ENCODE data around the gene PHOX2B.

PHOX2B gene

GRCh38 chr4:41748571-41749475 is at the start of gene PHOX2B:
Gene PHOX2B, minus strand, starts transcription at chr4:41748725. Its CDS starts 115 bp downstream, at chr4:41748610.
- DNase-seq, result no peak

GRCh38 chr4:41797260-41797659 is 48.7 kb upstream of the PHOX2B start:
- DNase-seq, result no peak

DNA sequence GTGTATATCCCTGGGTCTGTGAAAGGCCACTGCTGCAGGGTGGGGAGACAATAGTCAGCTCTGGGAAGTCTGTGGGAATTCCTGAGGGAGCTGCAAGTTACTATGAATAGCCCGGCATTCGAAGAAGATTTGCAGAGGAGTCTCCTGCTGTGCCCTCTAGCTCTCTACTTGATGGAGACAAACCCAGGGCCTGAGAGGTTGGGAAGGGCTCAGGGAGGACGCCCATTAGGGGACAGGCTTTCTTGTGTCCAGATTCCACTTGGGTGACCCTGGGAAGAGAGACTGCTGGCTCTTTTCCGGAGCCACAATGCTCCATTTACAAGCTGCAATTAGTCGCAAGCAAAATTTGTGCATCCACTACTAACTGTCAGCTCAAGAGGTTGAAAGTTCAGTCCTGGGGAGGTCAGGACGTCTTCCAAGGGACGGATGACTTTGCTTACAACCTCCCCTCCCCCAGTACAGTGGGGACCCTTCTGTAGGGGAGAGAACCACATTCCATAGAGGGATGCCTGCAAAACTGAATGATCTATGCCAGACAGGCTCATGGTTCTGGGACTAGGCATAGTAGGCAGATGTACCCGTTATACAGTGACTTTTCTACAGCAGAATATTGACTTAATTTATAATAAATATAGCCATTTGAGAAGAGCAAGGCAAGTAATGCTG is 48.2 kb upstream of the PHOX2B start:
- DNase-seq, result no peak

GRCh38 chr4:41795796-41796385 is 47.4 kb upstream of the PHOX2B start:
- DNase-seq, result no peak

DNA sequence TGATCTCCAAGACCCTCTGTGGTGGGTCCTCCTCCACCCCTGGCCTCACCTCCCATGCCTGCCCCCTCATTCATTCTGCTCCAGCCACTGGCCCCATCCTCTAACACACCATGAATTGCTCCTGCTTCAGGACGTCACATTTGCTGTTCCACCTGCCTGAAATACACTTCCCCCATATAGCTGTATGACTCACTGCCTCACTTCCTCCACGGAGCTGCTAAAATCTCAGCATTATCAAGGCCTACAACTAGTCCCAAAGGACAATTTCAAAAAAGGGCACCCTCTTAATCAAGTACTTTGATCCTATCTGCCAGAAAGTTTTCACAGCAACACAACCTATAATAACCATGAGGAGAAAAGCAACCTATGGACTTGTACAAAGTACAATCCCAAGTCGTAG is 43.6 kb upstream of the PHOX2B start:
- DNase-seq, result no peak

- peak in 1 of 2 experiments; percentile 2 for DNase-seq
Measured at GRCh38 chr4:41791557-41791956, 43.0 kb upstream of the PHOX2B start.

- DNase-seq, result no peak
Measured at GRCh38 chr4:41787931-41788330, 39.4 kb upstream of the PHOX2B start.

- no peak for DNase-seq
Measured at GRCh38 chr4:41785665-41786064, 37.1 kb upstream of the PHOX2B start.

DNA sequence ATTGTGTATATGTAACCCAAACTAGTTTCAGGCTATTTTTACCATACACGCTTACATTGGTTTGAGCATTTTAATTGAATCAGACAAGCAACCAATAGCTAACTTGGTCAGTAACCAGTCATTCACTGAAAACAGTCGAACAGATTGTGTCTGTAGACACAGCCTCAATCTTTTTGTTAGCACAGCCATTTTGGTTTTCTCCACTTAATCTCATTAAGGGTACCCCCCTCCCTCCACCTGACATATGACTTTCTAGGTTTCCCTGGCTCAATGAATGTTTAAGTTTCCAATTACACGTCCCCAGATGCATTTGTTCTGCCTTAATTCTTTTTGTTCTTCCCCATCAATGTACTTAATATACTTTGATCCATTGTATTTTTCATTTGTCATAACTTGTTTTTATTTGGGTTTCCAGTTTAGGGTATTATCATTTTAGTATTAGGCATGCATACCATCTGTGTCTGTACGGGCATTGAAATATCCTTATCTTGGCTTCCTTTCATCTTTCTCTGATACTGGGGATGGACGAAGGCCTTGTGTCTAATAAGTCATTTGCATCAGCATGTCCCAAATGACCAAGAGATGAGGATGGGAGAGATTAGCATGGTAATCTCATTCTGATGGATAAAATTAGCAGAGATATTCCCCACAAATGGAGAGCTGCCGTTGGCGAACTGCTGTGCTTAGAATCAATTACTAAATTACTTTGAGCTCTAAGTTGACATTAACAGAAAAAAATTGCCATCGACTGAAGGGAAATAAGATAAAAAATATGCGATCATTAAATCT is 35.9 kb upstream of the PHOX2B start:
- no peak for DNase-seq

GRCh38 chr4:41776466-41776865 is 27.9 kb upstream of the PHOX2B start:
- no peak for DNase-seq

GRCh38 chr4:41763729-41764128 is 15.2 kb upstream of the PHOX2B start:
- no peak for DNase-seq

GRCh38 chr4:41758884-41759283 is 10.4 kb upstream of the PHOX2B start:
- DNase-seq, result no peak

DNA sequence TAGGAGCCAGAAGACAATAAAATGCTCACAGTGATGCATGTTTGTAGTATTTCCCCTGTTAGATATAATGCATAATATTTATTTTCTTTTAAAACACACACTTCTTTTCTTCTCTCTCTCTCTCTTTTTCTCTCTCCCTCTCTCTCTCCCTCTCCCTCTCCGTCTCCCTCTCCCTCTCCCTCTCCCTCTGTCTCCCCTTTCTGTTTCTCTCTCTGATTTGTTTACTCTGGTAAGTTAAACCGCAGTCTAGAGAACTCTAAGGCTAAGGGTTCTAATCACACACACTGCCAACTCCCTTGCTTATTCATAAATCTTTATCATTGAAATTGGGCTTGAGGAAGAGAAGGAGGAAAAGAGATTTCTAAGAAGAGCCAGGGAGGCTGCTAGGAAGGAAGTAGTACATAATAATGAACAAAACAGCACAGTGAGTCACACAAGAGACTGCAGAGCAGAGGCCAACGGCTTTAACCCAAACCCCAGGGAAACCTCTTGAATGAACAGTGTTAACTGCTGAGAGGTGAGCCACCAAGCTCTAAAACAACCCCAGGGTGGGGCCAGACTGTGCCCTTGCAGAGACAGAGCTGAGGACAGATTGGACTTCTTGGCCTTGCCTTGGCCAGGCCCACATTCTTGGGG is 9.1 kb upstream of the PHOX2B start:
- DNase-seq, result peak; percentile 31

DNA sequence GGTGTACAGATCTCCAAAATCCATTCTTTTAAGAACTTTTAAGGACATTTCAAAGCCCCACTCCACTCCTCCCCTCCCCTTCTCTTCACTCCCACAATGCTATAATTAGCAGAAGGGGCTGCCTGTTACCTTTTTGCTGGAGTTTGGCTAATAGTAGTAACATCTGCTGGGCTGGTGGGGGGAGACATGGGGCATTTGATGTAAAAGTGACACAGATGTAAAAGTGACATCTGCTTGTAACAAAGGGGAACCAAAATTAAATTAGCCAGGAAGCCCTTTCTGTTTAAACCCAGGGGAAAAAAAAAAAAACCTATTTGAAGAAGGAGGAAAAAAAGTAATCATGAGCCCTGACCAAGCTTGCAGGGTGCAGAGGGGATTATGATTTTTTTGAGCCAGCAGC is 5.4 kb upstream of the PHOX2B start:
- DNase-seq, result no peak

DNA sequence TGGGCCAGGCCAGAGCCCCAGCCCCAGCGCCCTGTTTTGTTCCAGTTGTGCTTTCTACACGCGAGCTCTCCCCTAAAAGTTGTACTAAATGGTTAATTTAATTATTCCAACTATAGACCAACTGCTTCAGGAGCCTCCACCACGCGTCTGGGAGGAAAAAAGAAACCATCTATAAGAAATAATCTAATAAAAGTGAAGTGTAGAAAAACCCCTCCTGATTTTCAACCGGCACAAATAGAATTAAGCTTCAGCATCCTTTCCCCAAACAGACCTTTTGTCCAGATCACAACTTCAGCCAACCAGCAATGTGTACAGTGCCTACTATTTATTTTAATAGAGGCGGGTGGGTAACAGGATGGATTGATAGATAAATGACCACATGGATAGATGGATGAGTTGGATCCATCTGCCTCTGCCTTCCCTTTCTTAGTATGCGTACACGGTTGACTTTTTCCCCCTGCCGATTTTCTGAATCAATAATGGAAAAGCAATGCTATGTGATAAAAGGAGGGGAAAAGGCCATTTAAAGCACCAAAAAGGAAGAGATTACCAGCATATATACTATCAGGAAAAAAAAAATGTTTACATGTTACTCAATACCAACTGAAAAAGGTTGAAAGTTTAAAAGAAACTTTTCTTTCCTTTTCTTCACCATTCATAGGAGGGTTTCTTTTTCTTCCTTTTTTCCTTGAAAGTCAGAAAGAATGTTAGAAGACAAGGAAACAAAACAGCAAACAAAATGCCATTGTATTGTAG is 3.7 kb upstream of the PHOX2B start:
- DNase-seq, result no peak

DNA sequence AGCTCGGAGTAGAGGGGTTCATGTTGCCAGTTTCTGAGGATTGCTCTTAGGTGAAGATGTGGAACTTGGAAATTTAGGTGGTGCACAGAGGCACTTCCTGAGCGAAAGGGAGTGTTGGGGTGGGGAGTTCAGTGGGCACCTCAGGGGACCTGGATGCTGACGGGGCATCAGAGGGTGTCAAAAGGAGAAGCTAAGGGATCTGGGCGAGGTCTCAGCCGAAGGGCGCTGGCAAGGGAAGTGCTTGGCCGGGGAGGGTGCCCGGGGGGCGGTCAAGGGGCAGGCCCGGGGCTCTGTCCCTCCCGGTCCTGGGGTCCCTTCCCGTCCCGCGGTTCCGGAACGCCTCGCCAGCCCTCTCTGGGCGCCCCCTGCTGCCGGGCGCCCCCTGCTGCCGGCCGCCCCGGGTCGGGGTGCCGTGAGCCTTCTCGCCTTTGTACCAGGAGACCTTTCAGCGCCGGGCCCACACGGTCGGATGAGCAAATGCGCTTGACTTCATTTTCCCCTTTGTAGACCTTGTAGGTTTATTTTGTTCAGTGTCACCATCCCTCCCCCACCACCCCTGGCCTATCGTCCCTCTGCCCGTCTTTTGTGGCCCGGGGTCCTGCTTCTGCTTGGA is 3.0 kb upstream of the PHOX2B start:
- DNase-seq, result no peak

- DNase-seq, result no peak
Measured at GRCh38 chr4:41750626-41751448, 2.3 kb upstream of the PHOX2B start.

DNA sequence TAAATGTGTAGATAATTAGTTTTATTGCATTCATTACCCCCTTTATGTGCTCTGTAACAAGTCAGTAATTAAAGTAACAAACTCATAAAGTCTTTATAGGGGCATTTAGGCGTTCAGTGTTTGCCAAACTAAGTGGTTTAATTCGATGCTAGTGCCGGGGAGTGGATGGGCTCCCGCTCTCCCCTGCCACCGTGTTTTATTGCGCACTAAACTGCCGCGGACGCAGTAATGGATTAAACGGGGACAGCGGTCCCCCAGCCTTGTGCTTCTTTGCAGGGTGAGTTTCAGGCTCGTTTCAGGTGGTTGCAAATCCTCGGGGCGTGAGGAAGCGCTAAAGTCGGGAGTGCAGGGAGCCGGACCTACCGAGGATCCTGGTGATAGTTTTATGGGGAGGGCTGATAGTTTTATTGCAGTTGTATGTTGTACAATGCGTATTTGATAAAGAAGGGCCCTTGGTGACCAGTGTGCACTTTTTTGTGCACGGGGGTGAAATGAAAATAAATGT is 1.6 kb upstream of the PHOX2B start:
- no peak for DNase-seq

- no peak for DNase-seq
Measured at GRCh38 chr4:41749631-41750039, 1.1 kb upstream of the PHOX2B start.

DNA sequence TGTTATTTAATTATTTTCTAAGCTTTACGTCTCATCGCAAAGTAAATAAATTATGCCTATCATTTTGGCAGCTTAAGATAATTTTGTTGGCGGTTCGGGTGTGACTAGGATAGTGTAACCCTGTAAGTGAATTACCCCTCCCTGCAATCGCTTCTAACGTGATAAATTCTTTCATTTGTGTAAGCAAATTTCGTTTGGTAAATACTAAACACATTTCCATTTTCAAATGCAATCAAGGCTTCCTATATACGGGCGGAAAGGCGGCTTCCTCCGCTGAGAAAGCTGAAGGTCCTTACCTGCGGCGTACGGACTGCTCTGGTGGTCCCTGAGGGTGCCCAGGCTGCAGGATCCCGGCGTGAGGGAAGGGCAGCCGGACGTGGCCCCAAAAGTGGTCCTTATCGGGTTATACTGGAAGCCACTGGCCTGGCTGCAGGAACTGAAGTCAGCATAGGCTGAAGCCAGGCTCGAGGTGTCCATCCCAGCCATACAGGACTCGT is 403 bp downstream of the PHOX2B start:
- no peak for DNase-seq

Measured in Kasumi-1 (cell line).